Measurements from ENCODE around the gene SLC13A4. TPM values are rescaled to one million over a fixed set of nuclear protein-coding genes. Genes with fewer than 3 reads are reported as not detected.

The SLC13A4 gene
- polyA plus RNA-seq, 1 donor from 2014 or later = 1.4 TPM

GRCh38 chr7:135761751-135762488 is 33.9 kb upstream of the SLC13A4 start:
- no peaks in the 10 kb centered on the region for H4K20me1 ChIP-seq (ENCODE audit: insufficient read depth)
- H3K79me2 ChIP-seq (replicated peaks; ENCODE audit: insufficient read depth, low read length) = no peaks in the 10 kb centered on the region
- H3K36me3 ChIP-seq (ENCODE audit: insufficient read depth, low read length) = no peaks in the 10 kb centered on the region
- no peak overlapping the region for H3K4me3 ChIP-seq (ENCODE audit: low read length)
- H3K9me3 ChIP-seq (ENCODE audit: low read length) = no peaks in the 10 kb centered on the region
- no peaks in the 10 kb centered on the region for H3K9me2 ChIP-seq (ENCODE audit: insufficient read depth, low read length)
- H3K27ac ChIP-seq (ENCODE audit: low read length) = no peak overlapping the region
- H3K4me2 ChIP-seq (ENCODE audit: low read length) = no peak overlapping the region
- no peaks in the 10 kb centered on the region for H3F3A ChIP-seq (ENCODE audit: insufficient read depth, low read length, poor library complexity, severe bottlenecking)
- H2AFZ ChIP-seq (ENCODE audit: low read depth, low read length) = no peak overlapping the region
- TF ChIP-seq MXI1 (conservative IDR thresholded peaks at IDR 0.05; ENCODE audit: poor library complexity, severe bottlenecking) (no peak), POLR2AphosphoS5 (IDR thresholded peaks at IDR 0.05) (no peak), EZH2 (IDR thresholded peaks at IDR 0.05; ENCODE audit: borderline replicate concordance, insufficient read depth, low read length, poor library complexity, severe bottlenecking) (no peak), EP300 (conservative IDR thresholded peaks at IDR 0.05; ENCODE audit: poor library complexity, severe bottlenecking) (no peak), TAF1 (IDR thresholded peaks at IDR 0.05; ENCODE audit: low read depth) (no peak), CTCF (IDR thresholded peaks at IDR 0.05; ENCODE audit: poor library complexity, severe bottlenecking) (no peak), RAD21 (conservative IDR thresholded peaks at IDR 0.05) (no peak)
- TF ChIP-seq, protein P1, sequence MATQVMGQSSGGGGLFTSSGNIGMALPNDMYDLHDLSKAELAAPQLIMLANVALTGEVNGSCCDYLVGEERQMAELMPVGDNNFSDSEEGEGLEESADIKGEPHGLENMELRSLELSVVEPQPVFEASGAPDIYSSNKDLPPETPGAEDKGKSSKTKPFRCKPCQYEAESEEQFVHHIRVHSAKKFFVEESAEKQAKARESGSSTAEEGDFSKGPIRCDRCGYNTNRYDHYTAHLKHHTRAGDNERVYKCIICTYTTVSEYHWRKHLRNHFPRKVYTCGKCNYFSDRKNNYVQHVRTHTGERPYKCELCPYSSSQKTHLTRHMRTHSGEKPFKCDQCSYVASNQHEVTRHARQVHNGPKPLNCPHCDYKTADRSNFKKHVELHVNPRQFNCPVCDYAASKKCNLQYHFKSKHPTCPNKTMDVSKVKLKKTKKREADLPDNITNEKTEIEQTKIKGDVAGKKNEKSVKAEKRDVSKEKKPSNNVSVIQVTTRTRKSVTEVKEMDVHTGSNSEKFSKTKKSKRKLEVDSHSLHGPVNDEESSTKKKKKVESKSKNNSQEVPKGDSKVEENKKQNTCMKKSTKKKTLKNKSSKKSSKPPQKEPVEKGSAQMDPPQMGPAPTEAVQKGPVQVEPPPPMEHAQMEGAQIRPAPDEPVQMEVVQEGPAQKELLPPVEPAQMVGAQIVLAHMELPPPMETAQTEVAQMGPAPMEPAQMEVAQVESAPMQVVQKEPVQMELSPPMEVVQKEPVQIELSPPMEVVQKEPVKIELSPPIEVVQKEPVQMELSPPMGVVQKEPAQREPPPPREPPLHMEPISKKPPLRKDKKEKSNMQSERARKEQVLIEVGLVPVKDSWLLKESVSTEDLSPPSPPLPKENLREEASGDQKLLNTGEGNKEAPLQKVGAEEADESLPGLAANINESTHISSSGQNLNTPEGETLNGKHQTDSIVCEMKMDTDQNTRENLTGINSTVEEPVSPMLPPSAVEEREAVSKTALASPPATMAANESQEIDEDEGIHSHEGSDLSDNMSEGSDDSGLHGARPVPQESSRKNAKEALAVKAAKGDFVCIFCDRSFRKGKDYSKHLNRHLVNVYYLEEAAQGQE (IDR thresholded peaks at IDR 0.05; ENCODE audit: borderline replicate concordance) = no peak
- no peak overlapping the region for H3K9ac ChIP-seq (ENCODE audit: low read length)
- H3K27me3 ChIP-seq (ENCODE audit: insufficient read depth, low read depth, low read length) = no peaks in the 10 kb centered on the region

- Histone ChIP-seq H3K27ac (ENCODE audit: low read length) (no peak overlapping the region), H3K4me3 (ENCODE audit: low read length) (no peak overlapping the region), H4K20me1 (ENCODE audit: insufficient read depth) (no peaks in the 10 kb centered on the region), H3K9me2 (ENCODE audit: insufficient read depth, low read length) (no peaks in the 10 kb centered on the region), H3K4me2 (ENCODE audit: low read length) (no peak overlapping the region), H3K79me2 (replicated peaks; ENCODE audit: insufficient read depth, low read length) (no peaks in the 10 kb centered on the region), H3F3A (ENCODE audit: insufficient read depth, low read length, poor library complexity, severe bottlenecking) (no peaks in the 10 kb centered on the region), H3K27me3 (ENCODE audit: insufficient read depth, low read depth, low read length) (no peaks in the 10 kb centered on the region), H3K9ac (ENCODE audit: low read length) (no peak overlapping the region), H3K36me3 (ENCODE audit: insufficient read depth, low read length) (no peaks in the 10 kb centered on the region), H3K9me3 (ENCODE audit: low read length) (no peaks in the 10 kb centered on the region), H2AFZ (ENCODE audit: low read depth, low read length) (no peak overlapping the region)
- TF ChIP-seq CTCF (IDR thresholded peaks at IDR 0.05; ENCODE audit: poor library complexity, severe bottlenecking) = no peak
- TF ChIP-seq MXI1 (conservative IDR thresholded peaks at IDR 0.05; ENCODE audit: poor library complexity, severe bottlenecking) = no peak
- TF ChIP-seq SMC3 (conservative IDR thresholded peaks at IDR 0.05; ENCODE audit: poor library complexity) = no peak
These were observed 31.5 kb upstream of the SLC13A4 start for GRCh38 chr7:135759532-135759931.

Measured in neural cell (in vitro differentiated cells).